GM21360 (cell line): ENCODE measurements around the gene NEDD9.

Source experiments
- ATAC-seq: cut with Tn5 transposase; IDR thresholded peaks from one replicate; pipeline ENCODE4 v1.9.1; 2021; ENCODE audit warnings: mild to moderate bottlenecking, moderate library complexity; ENCODE audit not compliant: unreplicated experiment

NEDD9 gene

DNA sequence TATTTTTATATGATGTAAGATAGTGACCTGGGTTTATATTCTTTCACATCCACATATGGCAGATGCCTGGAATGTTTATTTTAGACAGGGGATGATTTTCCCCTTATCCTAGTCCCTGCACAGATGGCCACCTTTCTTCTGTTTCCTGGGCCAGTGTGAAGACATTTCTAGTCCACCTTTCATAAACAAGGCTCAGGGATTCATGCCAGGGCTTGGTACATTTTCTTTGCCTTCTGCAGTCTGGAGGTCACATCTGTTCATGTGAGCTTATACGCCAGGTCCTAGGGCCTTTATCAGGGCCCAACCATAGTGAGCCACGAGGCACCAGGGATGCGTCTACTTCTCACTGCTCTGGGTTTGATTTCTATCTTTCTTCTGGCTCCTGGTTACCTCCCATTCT lies 82.9 kb downstream of the NEDD9 start:
- no peak for ATAC-seq

DNA sequence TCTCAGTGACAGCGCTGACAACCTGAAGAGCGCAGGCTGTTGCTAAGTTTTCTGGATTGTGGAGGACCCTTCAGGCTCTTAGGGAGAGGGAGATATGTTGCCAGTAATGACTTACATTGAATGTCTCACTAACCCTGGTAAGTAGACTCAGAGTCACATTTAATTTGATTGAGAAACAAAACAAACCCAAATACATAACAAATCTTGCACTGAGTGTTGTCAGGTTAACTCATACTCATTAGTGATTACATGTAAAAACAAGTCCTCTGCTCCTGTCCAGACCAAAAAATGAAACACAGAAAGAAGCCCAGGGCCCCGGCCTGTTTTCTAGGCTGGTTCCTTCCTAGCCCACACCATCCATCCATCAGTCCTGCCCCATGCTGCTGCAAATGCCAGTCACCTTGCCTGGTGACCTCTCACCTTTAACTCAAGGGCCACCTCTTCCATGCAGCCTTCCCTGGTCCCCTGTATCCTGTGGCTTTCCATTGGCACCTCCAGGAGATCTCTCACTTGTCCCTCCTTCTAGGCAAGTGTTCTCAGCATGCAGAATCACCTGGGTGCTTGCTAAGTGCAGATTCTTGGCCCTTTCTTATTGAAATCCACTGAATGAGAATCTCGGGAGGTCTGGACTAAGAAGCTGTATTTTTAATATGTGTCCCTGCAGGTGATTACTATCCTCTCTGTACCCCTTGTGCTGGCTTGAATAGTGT lies 86.2 kb downstream of the NEDD9 start:
- no peak for ATAC-seq

DNA sequence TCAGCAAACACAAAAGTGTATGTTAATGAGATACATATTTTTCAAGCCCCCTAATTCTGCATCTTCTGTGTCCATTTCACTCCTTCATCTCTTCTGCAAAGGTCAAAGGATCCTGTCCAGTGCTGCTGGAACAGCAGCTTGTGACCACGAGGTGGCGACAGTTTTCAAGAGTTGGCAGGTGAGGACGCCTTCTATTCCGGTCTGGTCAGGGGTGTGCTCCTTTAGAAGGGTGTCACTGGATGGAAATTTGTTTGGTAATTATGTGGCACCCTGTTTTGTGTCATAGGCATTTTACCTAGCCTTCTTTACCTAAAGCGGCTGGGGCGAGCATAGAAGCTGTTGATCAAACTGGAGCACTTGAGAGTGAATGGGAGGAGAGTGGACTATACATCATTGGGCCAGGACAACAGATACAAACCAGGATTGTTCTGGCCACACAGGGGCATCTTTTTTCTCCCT lies 88.0 kb downstream of the NEDD9 start:
- ATAC-seq = peak; percentile 64

DNA sequence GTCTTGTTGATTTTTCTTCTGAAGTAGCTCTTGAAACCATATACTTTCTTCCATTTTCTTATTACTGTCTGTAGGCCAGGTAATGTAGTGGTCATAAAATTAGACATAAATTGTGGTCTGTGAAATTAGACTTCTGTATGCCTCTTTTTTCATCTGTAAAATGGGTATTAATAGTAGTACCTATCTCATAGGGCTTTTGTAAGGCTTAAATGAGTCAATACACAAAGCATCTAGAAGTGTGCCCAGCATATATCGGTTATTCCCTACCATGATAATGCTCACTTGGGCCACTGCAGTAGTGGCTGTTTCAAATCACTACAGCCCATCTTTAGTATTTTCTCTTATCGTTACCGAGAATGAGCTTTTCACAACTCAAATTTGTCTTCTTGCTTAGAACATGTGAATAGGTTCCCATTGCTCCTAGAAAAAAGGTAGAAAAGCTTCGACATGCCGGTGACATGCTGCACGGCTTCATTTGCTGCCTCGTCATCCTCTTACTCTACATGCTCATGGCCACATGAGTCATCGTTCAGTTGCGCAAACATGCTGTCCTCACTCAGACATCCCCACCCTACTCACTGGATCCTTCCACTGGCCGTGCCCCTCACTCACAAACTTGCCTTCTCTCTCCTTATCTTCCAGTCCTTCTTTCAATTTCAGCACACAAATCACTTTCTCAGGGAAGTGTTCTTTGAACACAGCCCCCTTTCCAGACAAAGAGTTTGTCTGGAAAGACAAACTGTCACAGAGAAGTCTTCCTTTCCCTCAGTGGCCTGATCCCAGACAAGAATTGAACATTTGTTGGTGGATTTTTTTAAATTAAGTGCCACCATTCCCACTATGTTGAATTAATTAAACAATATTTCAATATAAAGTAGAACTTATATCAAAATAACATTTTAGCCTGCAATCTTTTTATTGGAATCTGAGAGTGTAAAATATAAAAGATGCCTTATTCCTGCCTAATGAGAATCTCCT lies 88.8 kb downstream of the NEDD9 start:
- no peak for ATAC-seq

DNA sequence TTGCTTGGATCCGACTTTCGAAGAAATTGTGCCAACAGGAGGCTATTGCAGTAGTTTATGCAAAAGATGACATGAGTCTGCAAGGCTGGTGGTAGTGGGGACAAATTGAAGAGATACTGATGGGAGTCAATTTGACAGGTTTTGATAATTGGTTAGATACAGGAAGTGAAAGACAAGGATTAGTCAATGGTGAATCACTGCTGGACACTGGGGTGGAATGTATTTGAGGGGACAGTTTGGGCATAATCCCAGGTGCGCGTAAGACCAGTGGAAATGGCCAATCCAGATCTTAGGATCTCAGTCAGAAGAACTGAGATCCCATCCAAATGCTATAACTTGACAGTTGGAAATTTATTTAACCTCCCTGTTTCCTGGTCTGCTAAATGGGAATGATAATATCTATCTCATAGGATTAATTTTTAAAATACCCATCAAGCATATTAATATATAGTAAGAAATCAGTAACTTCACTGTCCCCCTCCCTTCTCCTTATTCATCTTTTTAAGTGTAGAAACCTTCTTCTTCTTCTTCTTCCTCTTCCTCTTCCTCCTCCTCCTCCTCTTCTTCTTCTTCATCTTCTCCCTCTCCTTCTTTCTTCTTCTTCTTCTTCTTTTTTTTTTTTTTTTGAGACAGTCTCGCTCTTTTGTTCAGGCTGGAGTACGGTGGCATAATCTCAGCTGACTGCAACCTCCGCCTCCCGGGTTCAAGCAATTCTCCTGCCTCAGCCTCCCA lies 90.0 kb downstream of the NEDD9 start:
- no peak for ATAC-seq

DNA sequence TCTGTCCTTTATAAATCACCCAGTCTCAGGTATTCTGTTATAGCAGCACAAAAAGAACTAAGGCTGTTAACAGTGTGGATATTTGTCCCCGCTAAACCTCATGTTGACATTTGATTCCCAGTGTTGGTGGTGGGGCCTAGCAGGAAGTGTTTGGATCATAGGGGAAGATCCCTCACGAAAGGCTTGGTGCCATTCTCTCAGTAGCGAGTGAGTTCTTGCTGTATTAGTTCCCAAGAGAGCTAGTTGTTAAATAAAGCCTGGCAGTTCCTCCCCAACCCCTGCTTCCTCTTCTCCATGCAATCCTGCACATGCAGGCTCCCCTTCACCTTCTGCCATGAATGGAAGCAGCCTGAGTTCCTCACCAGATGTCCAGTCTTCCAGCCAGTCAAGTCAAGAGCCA lies 91.2 kb downstream of the NEDD9 start:
- no peak for ATAC-seq

DNA sequence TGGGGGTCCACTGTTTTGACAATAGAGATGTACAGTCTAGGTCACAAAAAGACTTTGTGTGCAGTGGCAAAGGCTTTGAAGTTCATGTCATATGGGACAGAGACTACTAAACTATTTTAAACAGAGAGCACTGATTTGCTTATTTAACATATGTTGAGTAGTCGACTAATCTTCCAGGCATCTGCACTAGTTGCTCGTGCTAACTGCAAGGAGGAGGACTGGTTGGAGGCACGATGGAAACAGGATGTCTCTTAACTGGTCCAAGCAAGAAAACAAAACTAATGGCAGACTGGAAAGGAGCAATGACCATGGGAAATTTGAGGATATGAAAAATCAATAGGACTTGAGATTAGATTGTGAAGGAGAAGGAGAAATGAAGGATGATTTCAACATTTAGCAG lies 92.4 kb downstream of the NEDD9 start:
- ATAC-seq = no peak

DNA sequence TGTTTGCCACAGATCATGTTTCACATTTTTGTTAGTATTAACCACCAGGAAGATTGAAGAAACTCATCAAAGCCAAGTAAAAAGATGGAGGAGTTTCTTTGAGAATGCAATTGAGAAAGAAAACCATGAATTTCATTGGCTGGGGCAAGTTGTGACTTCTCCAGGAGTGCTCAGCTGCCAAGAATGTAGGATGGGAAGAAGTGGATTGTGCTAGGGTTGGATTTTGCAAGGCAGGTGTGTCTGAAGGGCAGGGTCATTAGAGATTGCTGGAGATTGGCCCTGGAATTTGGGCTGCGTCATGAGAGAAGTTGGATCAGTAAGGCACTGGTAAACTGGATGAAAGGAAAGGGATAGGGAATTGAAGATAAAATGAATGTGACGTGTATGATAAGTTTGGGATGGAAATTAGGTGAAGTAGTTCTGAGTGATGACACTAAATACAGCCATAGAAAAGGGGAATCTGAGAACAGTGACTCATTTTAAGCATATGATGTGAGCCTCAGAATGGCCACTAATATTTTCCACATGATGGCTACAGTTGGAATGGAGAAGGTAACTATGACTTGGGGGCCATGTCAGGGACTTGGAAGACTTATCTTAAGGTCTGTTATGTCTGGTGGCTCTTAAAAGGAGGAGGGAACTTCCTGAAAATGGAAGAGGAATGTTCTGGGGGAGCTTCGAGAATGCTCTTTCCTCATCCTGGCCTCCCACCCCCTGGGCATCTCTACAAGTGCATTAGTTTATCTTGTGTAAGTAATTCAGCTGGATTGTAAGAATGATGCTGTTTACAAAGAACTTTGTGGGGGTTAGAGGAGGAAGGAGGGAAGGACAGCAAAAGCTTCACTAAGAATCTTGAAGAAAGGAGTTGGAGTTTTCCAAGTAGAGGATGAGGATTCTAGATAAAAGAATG lies 93.2 kb downstream of the NEDD9 start:
- peak; percentile 55 for ATAC-seq

DNA sequence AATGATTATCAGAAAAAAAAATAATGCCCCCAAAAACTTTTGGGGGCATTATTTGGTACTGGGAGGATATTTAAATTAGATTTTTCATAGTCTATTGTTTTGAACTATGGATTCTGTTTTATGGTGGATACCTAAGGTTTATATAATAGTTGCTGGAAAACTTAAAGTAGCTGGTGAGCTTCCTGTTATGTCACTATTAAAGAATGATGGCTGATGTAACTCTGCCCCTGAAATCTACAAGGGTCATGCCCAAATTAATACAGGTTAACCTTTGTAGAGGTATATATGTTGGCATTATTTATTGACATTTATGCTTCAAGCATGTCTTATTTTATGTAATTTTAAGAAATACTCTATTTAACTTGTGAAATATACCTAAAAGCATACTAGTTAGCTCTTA lies 95.7 kb downstream of the NEDD9 start:
- ATAC-seq = no peak
